GM18909 (cell line): ENCODE data around the gene ALKBH3.

ENCODE experiments used
- ATAC-seq: cut with Tn5 transposase; IDR thresholded peaks from one replicate; pipeline ENCODE4 v1.9.1; 2021; ENCODE audit warnings: mild to moderate bottlenecking; ENCODE audit not compliant: unreplicated experiment, poor library complexity

Gene ALKBH3

DNA sequence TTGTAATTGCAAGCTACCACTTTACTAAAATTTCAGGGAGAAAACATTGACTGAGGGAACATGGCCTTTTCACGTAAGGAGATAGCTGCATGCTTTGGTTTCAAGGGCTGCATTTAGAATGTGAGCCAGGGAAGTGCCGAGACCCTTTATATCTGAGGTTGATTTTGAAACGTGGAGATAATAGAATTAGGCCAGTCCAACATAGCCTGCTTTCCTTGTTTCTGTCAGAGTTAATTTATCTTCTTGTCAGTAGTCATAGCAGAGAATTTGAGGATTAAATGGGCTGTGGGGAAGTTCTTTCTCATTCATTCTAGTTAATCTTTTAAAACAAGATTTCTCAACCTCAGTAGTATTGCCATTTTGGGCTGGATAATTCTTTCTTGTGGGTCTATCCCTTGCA lies 12.2 kb downstream of the ALKBH3 start:
- ATAC-seq = no peak

GRCh38 chr11:43894546-43894945 lies 13.9 kb downstream of the ALKBH3 start:
- no peak for ATAC-seq

GRCh38 chr11:43895601-43896000 lies 15.0 kb downstream of the ALKBH3 start:
- ATAC-seq = no peak

DNA sequence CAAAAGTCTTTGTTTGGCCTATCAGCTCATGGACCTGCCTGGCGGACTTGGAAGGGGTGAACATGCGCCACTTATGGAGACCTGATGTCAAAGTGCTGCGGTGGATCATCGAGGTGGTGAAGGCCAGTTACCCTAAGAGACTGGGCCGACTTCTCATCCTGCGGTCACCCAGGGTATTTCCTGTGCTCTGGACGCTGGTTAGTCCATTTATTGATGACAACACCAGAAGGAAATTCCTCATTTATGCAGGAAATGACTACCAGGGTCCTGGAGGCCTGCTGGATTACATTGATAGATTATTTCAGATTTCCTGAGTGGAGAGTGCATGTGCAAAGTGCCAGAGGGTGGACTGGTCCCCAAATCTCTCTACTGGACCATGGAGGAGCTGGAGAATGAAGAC lies 17.9 kb downstream of the ALKBH3 start:
- no peak for ATAC-seq

DNA sequence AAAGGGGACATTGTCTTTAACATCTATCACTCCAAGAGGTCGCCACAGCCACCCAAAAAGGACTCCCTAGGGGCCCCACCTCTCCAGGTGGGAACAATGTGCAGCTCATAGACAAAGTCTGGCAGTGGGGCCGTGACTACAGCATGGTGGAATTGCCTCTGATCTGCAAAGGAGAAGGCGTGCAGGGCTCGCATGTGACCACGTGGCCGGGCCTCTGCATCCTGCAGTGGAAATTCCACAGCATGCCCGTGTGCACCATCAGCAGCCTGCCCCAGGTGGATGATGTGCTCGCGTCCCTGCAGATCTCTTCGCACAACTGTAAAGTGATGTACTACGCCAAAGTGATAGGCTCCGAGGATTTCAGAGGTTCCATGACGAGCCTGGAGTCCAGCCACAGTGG lies 18.5 kb downstream of the ALKBH3 start:
- no peak for ATAC-seq

GRCh38 chr11:43901551-43901950 lies 20.9 kb downstream of the ALKBH3 start:
- ATAC-seq = no peak

GRCh38 chr11:43903078-43903477 lies 22.4 kb downstream of the ALKBH3 start:
- ATAC-seq = no peak

DNA sequence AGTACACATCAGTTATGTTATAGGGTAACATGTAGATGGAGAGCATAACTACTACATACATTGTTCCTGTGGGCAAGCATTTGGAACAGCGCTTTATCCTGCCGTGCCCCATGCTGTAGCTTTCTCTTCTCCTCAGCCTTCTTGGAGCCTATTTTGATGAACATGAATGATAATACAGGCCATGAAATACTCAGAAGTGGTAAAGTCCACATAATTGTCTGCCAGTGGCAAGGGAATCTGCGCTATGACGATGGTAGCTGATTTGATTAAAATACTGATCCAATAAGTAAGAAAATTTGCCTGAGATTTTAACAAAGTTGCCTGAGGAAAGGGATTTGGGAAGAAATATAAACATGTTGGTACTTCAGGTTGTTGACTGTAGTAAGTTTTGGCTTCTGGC lies 23.3 kb downstream of the ALKBH3 start:
- ATAC-seq = no peak

- no peak for ATAC-seq
These were observed 24.3 kb downstream of the ALKBH3 start for GRCh38 chr11:43904742-43905535.

GRCh38 chr11:43905813-43906241 lies 25.2 kb downstream of the ALKBH3 start:
- ATAC-seq = no peak

DNA sequence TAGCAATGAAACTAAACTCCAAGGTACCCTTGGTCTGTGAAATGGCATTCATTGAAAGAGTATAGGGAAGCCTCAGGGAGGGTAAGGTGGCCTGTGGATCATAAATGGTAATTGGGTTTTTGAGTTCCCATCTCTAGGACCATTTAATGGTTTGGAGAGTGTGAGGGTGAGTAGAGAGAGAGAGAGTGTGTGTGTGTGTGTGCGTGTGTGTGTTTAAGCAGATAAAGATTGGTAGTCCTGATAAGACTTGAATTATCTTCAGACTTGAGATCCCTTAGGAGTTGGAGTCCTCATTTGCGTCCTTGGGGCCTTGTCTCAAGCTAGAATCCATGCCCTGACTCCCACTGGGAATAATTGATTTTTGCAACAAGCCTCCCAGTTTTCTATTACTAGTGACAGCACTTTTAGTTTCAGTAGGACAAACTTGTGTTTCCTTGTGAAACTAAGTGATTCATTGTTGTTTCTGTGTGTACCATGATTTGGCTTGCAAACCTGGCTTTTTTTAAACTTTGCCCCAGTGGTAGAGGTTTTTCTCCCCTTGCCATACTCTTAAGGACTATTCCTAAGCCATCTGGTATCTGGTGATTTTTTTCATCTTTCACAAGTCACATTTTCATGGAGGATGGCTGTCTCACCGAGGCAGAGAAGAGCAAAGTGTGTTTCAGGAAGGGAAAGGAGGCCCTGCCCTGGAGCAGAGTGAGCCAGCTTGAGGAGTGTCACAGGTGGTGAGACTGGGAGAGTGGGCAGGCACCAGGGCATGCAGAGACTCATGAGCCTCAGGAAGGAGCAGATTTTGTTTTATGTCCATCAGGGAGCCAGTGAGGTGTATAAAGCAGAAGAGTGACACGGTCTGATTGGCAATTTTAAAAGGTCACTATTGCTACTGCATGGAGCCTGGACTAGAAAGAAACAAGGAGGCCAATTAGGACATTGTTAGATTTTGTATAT lies 26.7 kb downstream of the ALKBH3 start:
- ATAC-seq = peak; percentile 48

DNA sequence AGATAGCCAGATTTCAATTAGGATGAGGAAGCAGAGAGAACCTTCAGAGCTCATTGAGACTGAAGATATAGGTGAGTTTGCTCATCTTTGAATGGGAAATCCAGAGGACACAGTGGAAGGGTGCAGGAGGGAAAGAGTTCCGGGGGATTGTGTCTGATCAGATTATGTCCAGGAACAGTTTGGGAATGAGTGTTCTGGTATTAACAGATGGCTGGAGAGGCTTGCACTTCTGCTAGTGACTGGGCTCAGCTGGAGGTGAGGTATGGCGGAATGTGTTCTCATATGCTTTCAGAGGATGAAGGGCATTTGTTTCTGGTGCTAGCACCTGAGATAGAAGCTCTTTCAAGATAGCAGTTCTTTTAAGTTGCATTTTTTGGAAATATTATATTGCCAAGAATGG lies 27.6 kb downstream of the ALKBH3 start:
- ATAC-seq = no peak

- no peak for ATAC-seq
These were observed 28.1 kb downstream of the ALKBH3 start for GRCh38 chr11:43908683-43909082.

DNA sequence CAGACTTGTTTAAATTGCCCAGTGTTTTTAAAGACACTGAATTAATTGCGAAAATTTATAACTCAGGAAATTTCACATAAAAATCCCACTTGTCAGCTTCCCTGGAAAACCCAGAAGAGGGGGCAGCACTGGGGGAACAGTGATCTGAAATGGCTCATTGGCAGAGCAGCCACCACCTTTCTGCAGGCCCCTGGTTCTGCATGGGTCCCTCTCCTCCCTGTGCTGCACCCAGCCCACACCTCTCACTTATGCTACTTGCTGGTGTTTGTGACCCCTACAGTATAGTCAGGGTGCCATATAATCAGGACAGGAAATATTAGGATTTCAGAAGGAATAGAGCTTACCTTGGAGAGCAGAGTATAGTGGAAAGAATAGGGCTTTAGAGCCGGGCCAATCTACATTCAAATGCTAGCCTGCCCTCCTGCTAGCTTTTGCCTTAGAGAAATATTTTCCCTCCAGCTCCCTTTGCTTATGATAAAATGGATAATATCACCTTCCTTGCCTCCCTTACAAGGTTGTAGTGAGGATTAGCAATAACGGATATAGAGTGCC lies 33.3 kb downstream of the ALKBH3 start:
- no peak for ATAC-seq

DNA sequence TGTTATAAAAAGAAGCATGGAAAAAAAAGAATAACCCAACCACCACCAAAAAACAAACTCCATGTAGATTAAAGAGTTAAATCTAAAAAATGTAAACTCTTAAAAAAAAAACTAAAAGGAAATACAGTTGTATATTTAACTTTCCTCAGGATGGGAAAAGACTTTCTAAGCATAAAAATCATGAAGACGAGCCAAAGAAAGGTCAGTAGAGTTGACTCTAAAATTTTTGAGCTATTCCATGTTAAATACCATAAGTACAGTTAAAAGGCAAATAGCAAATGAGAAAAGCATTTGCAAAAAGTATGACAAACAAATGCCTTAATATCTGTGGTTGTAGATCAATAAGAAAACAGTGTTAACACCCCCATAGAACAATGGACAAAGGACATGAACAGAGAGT lies 33.8 kb downstream of the ALKBH3 start:
- ATAC-seq = no peak

- ATAC-seq = no peak
These were observed 36.0 kb downstream of the ALKBH3 start for GRCh38 chr11:43916621-43917020.

DNA sequence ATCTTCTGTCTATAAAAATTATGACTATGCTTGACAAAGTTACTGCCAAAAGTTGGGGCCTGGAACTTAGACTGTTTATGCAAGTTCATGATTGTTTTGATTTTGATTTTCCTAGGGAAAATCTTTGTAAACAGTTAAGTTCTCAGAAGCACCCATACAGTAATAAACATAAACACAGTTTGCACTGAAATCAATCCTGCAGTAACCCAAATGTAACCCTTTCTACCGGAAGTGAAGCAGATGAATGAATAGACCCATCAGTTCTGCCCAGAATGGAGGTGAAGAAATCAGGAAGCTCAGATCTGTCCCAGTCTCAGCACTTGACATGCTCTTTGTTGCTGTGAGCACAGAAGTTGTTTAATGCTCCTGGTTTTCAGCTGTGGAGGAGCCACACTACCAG lies 37.2 kb downstream of the ALKBH3 start:
- no peak for ATAC-seq

GRCh38 chr11:43918662-43919061 lies 38.0 kb downstream of the ALKBH3 start:
- ATAC-seq = no peak

- no peak for ATAC-seq
These were observed 39.4 kb downstream of the ALKBH3 start for GRCh38 chr11:43919852-43920597.
